Activated CD4-positive, alpha-beta T cell treated with anti-CD3 and anti-CD28 coated beads for 24 hours (primary cell): ENCODE data around the gene CLEC16A.

Source experiments
- DNase-seq, 2 donors: peaks; one replicate each; pipeline ENCODE4 v3.0.0-alpha.2; 2020; ENCODE audit warnings: low read depth in 2 of 2

The CLEC16A gene

GRCh38 chr16:11175787-11176341, 231.5 kb downstream of the CLEC16A start:
- peak in 1 of 2 donors; percentile 33 for DNase-seq

- DNase-seq, result no peak
These were observed 233.3 kb downstream of the CLEC16A start for GRCh38 chr16:11177578-11178160.

- no peak for DNase-seq
These were observed 234.1 kb downstream of the CLEC16A start for GRCh38 chr16:11178424-11178823.

- DNase-seq, result no peak
These were observed 235.2 kb downstream of the CLEC16A start for GRCh38 chr16:11179574-11179973.

- no peak for DNase-seq
These were observed 236.1 kb downstream of the CLEC16A start for GRCh38 chr16:11180489-11180888.

GRCh38 chr16:11181242-11181898, 237.0 kb downstream of the CLEC16A start:
- DNase-seq, result no peak

- peak; percentile 12 to 35 for DNase-seq
These were observed 237.5 kb downstream of the CLEC16A start for GRCh38 chr16:11181899-11182279.

- no peak for DNase-seq
These were observed 238.0 kb downstream of the CLEC16A start for GRCh38 chr16:11182411-11182810.

GRCh38 chr16:11183035-11183812, 238.9 kb downstream of the CLEC16A start:
- DNase-seq, result no peak

- no peak for DNase-seq
These were observed 239.6 kb downstream of the CLEC16A start for GRCh38 chr16:11183951-11184350.

- DNase-seq, result no peak
These were observed 243.2 kb downstream of the CLEC16A start for GRCh38 chr16:11187522-11188023.

- no peak for DNase-seq
These were observed 244.7 kb downstream of the CLEC16A start for GRCh38 chr16:11188801-11189740.

- DNase-seq, result no peak
These were observed 246.5 kb downstream of the CLEC16A start for GRCh38 chr16:11190588-11191560.

GRCh38 chr16:11191665-11192064, 247.3 kb downstream of the CLEC16A start:
- no peak for DNase-seq

GRCh38 chr16:11193494-11193893, 249.1 kb downstream of the CLEC16A start:
- no peak for DNase-seq

- no peak for DNase-seq
These were observed 250.5 kb downstream of the CLEC16A start for GRCh38 chr16:11194913-11195312.

GRCh38 chr16:11196286-11196828, 252.0 kb downstream of the CLEC16A start:
- DNase-seq, result no peak

GRCh38 chr16:11198375-11198774, 254.0 kb downstream of the CLEC16A start:
- no peak for DNase-seq

- no peak for DNase-seq
These were observed 254.5 kb downstream of the CLEC16A start for GRCh38 chr16:11198828-11199227.

GRCh38 chr16:11200592-11200991, 256.2 kb downstream of the CLEC16A start:
- DNase-seq, result no peak
